Embryonic facial prominence (tissue), 1 donor: ENCODE results near the gene CDV3.
A peak's percentile ranks its signal among the peaks of the same experiment; 100 is the strongest.
"Not testable (repeated sequence)": the region's sequence is repeated elsewhere in the genome, so short reads cannot be mapped to it uniquely, and the experiment has no call there.

Experiments used
- DNase-seq: peaks from one replicate; pipeline ENCODE4 v3.0.0-alpha.2; 2016; ENCODE audit errors: extremely low spot score

CDV3 gene, protein sequence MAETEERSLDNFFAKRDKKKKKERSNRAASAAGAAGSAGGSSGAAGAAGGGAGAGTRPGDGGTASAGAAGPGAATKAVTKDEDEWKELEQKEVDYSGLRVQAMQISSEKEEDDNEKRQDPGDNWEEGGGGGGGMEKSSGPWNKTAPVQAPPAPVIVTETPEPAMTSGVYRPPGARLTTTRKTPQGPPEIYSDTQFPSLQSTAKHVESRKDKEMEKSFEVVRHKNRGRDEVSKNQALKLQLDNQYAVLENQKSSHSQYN

DNA sequence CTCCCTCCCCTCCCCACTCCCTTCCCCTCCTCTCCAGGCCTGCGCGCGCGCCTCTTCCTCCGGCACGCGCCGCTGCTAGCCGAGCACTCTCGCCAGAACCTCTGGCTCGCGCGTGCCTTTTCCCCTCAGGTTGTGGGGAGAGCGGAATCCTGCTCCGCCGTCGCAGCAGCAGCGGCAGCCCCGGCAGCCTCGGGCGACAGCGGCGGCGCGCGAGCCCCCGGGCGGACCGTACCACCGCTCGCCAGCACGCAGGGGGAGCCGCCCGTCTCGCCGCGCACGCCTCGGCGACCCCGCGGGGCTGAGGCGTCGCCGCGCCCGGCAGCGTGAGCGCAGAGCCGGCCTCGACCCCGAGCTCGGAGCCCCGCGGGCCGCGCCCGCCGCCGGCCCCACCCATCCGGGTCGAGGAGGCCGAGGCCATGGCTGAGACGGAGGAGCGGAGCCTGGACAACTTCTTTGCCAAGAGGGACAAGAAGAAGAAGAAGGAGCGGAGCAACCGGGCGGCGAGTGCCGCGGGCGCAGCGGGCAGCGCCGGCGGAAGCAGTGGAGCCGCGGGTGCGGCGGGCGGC lies at the start of gene CDV3:
TSS of gene CDV3 (plus strand) at position 58 of the 566 bp plus-strand sequence. CDS start at position 417, 359 bp downstream.
- no peak for DNase-seq

DNA sequence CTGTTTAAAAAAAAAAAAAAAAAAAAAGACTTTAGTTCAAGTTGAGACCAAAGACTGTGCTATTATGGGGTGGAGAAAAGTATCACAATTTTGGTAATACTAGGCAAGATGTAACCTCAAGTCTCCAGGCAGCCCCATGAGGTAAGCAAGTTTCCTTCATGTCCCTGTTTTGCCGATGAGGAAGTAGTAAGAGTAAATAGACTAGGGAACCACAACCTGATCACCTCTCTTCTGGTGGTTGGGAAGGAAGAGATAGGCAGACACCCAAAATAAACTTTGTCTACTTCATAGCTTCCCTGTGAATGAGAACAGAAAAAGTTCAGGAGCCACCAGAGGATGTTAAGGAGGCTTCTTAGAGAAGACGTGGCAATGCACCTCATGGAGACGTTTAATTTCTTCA lies 49.7 kb upstream of the CDV3 start:
- not testable (repeated sequence) for DNase-seq

DNA sequence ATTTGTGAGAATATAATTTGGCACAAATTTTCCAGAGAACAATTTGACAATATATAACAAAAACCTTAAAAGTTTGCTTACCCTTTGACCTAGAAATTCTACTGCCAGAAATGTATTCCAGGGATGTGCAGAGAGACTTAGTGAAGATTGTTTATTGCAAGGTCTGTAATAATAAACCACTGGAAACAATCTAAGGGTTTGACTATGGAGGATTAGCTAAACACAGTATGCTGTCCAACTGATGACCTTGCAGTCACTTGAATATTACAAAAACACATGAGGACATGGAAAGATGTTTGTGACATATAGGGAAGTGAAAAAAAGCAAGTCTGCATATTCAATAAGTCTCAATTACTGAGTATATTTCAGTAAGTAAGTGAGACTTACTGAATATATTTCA lies 48.1 kb upstream of the CDV3 start:
- no peak for DNase-seq

DNA sequence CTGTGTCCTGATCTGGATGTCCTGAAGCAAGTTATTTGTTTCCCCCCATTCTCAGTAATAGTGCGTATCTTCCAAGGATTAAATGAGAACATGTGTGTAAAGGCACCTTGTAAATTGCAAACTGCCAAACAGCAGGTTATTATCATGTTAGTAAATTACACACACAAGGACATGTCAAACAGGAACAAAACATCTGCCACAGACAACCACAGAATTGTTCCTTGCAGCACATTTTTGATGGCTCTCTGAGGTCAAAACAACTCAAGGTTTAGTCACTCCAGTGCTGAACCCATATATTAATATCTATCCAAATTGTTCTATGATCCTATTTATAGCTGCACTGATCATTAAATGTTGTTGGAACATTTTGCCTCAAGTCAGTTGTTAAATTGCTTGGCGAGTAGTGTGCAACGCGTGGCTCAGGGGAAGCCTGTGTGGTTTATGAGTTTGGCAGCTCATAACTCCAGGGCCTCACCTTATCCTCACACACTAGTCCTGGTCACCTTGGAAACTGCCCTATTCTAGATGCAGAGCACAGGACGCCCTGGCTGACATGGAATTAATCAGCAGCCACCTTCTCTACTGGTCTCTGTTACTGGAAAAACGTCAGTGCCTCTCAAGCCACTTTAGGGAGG lies 46.3 kb upstream of the CDV3 start:
- no peak for DNase-seq

DNA sequence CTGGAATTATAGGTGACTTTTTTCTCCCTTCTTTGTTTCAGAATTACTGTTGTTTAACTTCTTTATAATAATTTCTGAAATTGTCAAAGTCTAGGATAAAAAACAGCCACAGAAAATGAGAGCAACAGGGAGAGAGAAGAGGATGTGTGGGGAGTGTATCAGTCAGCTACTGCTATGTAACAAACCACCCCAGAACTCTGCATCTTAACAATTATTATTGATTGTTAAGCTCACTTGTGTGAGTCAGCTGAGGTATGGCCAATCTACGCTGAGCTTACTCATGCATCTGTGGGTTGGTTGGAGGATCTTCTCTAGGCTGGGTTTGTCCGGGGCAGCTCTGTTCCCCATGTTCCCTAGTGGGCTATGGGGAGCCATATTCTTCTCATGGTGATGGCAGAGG lies 43.7 kb upstream of the CDV3 start:
- no peak for DNase-seq

DNA sequence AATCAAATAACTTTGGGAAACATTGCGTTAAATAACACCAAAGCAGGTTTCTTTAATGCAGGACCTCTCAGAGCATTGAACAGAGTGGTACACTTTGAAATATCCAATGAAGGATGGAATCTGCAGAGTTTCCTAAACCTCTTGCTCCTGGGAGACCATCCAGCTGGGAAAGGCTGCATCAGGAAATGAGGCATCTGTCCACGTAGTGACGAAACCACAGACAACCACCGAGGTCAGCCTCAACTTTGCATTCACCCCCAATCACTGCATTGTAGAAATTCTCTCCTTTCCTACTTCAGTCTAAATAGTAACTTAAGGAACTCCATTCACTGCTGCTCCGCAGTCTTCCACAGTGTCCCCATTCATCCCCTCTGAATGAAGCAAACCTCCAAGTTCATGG lies 41.5 kb upstream of the CDV3 start:
- DNase-seq, result no peak

DNA sequence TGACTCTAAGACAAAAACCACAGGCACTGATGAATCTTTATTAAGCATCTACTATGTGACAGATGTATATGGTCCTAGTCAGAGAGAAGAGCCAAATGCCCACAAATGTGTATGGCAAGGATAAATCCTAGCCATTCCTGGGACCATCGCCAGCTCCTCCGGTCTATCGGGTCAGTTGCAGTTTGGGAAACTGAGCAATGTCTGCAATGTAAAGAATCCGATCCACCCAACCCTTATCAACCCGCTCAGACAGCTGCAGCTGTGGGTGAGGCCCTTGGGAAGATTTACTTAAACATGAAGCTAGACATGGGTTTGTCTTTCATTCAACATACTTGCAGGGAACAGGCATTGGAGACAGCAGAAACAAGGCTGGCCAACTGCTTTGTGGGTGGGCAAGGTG lies 40.5 kb upstream of the CDV3 start:
- no peak for DNase-seq

DNA sequence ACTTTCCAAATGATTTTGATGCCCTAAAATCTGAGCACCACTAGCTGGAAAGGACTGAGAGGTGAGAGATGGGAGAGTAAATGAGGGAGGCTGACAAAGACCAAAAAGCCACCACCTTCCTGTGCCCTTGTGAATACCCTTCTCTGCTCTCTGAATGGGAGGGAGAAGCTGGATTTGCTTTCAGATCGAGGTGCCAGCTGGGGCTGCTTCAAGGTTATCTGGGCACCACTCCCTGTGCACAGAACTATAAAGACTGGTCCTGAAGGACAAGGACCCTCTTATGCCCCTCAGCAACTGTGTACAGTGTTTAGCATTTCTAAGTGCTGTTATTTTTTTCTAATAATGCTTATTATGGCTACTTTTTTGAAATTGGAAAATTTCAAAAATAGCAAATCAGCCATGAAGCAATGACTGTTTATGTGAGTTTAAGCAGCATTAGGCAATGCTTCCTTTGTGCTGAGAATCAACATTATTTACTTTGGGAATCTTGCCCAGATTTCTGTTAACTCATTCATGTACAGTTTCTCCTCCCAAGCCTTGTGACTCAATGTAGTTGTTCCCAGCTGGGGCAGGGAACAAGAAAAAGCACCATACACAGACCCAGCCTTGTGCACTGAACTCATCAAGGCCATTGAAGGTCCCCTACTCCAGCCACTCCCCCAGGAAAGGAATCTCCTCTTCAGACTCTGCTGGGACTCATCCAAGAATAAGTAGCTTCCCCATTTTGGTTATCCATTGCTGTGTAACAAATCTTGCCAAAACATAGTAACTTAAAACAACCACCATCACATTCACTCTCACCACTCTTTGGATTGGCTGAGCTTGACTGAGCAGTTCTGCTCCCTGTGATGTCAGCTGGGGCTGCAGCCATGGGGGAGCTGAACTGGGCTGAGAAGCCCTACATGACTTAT lies 37.3 kb upstream of the CDV3 start:
- peak; percentile 27 for DNase-seq

DNA sequence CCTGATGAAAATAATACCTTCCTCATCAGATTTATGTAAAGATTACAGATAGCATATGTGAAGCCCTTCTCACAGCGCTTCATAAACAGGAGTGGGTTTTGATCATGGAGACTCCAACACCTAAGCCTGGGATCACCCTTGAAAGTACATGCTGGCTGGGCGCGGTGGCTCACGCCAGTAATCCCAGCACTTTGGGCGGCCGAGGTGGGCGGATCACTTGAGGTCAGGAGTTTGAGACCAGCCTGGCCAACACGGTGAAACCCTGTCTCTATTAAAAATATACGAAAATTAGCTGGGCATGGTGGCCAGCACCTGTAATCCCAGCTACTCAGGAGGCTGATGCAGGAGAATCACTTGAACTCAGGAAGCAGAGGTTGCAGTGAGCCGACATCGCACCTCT lies 36.4 kb upstream of the CDV3 start:
- not testable (repeated sequence) for DNase-seq

DNA sequence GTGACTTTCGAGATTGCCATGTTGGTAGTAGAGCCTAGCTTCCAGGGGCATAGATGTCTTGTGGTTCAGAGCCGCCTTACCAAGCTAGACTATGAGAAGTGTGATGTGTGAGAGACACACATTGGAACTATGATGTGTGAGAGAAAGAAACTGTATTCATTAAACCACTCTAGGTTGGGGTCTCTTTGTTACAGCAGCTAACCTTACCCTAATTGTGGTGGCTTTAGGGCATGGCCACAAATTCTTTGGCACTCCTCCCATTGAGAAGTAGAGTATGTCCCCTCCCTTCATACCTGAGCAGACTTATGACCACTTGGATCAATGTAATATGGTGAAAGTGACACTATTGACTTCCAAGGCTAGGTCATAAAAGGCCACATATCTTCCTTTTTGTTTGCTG lies 35.3 kb upstream of the CDV3 start:
- DNase-seq, result no peak

DNA sequence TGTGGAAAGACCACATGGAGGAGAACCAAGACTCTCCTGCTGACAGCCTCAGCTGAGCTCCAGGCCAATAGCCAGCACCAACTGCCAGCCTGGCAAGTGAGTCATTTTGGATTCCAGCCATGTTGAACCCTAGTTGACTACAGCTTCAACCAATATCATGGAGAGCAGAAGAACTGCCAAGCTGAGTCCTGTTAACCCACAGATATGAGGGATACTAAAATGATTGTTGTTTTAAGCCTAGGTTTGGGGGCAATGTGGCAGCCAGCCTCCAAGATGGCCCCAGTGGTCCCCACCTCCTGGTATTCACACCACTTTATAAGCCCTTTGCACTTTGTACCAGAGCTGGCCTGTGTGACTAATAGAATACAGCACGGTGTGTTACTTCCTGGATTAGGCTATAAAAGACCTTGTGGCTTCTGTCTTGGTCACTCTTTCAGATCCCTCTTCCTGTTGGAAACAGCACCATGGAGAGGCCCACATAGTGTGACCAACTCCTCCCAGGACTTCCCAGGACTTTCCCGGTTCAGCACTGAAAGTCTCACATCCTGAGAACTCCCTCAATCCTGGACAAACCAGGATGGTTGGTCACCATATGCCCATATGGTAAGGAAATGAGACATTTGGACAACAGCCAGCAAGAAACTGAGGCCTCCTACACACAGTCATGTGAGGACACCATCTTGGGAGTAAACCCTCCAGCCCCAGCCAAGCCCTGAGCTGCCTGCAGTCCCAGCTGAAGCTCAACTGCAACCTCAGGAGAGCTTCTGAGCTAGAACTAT lies 32.4 kb upstream of the CDV3 start:
- no peak for DNase-seq

DNA sequence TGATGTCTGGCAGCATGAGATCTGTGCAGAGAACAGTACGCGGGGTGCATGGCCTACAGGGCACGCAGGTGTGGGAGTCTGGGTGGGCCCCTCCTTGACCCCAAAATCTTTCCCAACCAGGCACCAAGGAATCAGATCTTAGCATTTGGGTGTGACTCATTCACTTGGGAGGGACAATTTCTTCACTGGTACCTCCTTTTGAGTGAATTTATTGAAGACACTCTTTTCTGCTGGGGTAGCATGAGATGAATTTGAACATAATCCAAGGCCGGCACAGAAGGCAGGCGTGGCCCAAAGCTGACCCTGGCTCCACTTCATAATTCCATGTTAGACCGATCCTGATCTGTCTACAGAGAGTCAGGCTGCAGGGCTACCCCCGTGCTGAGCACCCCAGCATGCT lies 30.6 kb upstream of the CDV3 start:
- no peak for DNase-seq

DNA sequence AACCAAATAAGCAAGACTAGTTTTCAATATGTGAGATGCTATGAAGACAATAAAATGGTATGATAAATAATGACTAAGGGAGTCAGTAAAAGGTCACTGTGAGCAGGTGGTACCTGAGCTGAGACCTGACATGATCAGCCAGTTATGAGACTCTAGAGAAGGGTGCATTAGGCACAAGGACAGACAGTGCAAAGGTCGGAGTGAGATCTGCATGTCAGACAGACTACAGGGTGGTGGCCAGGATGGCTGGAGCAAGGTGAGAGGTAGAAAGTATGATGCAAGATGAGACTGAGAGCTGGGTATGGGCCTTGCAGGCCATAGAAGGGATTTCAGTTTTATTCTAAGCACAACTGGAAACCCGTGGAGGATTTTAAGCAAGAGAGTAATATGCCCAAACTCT lies 28.5 kb upstream of the CDV3 start:
- not testable (repeated sequence) for DNase-seq

DNA sequence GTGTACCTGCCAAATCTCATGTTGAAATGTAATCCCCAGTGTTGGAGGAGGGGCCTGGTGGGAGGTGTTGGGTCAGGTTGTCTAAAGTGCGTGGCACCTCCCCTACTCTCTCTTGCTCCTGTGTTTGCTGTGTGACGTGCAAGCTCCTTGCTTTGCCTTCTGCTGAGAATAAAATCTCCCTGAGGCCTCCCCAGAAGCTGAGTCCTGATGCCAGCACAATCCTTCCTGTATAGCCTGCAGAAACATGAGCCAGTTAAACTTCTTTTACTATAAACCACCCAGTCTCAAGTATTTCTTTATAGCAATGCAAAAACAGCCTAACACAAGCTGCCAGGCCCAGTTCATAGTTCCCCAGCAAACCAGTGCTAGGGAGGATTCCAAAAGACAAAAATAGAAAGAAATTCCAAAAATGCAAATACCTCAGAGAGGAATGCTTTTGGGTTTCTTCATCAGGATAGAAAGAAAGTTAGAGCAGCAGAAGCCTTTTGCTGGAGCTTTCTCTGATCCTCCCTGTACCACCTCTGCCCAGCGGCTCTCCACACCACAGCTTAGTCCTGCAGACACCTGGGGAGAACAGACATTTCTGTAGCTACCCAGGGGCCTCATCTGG lies 25.9 kb upstream of the CDV3 start:
- peak; percentile 9 for DNase-seq

DNA sequence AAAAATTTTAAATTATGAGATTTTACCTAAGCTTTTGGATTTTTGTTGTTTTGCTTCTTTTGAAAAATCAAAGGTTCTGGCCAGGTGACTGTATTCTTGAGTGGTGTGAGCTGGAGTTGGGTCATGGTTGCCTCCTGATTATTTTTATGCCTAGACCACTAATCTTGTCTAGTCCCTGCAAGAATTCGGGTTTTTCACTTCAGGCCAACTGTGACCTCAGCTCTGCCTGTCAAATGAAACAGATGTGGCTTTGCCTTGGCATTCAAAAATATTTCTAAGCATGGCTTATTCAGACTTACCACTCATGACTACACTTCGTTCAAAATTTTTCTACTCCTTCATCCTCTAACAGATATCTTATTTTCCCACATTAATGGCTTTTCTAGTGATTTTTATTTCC lies 25.4 kb upstream of the CDV3 start:
- DNase-seq, result no peak

DNA sequence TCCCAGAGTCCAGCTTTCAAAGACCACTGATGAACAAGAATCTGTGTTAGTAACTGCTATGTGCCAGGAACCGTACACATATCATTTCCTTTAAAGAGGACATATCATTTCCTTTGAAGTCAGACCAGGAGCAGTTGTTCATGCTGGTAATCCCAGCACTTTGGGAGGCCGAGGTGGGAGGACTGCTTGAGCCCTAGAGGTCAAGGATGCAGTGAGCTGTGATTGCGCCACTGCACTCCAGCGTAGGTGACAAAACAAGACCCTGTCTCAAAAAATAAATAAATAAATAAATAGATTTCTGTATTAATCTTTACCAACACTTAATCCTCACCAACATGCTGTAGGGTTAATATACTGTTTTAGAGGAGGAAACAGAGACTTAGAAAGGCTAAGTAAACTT lies 23.9 kb upstream of the CDV3 start:
- DNase-seq, result no peak

DNA sequence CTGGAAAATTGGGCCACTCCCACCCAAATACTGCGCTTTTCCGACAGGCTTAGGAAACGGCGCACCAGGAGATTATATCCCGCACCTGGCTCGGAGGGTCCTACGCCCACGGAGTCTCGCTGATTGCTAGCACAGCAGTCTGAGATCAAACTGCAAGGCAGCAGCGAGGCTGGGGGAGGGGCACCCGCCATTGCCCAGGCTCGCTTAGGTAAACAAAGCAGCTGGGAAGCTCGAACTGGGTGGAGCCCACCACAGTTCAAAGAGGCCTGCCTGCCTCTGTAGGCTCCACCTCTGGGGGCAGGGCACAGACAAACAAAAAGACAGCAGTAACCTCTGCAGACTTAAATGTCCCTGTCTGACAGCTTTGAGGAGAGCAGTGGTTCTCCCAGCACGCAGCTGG lies 21.9 kb upstream of the CDV3 start:
- not testable (repeated sequence) for DNase-seq

DNA sequence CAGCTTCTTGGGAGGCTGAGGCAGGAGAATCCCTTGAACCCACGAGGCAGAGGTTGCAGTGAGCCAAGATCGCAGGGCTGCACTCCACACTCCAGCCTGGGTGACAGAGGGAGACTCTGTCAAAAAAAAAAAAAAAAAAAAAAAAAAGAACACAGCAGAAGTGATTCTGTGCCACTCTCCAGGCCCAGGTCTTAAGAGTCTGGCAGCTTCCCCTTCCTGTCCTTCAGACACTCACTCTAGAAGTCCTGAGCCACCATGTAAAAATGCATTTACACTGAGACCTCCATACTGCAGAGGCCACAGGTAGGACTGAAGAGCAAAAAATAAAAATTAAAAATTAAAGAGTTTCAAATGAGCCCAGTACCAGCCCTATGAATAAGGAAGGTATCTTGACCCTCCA lies 11.8 kb upstream of the CDV3 start:
- no peak for DNase-seq

DNA sequence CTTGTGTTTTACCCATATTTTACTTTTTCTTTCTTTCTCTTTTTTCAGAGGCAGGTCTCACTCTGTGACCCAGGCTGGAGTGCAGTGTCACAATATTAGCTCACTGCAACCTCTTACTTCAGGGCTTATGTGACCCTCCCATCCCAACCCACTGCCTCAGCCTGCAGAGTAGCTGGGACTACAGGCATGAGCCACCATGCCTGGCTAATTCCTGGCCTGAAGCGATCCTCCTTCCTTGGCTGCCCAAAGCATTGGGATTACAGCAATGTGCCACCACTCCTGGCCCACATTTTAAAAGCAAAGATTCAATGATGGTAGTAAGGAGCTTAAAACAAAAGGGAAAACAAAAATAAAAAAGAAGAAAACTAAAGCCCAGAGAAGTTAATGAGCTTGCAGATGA lies 11.1 kb upstream of the CDV3 start:
- no peak for DNase-seq

DNA sequence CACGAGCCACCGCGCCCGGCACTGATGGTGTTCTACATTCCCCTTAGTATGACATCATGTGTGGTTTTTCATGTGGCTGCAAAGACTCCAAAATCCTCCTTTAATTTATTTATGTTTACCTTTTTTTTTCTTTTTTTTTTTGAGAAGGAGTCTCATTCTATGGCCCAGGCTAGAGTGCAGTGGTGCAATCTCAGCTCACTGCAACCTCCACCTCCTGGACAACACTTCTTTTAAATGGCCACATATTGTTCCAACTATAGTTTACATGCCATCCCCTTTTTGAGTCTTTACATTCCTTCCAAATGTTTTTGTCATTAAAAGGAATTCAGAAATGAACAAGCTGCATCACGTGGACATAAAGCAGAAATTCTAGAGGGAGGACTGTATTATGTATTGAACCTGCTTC lies 10.3 kb upstream of the CDV3 start:
- DNase-seq, result no peak

DNA sequence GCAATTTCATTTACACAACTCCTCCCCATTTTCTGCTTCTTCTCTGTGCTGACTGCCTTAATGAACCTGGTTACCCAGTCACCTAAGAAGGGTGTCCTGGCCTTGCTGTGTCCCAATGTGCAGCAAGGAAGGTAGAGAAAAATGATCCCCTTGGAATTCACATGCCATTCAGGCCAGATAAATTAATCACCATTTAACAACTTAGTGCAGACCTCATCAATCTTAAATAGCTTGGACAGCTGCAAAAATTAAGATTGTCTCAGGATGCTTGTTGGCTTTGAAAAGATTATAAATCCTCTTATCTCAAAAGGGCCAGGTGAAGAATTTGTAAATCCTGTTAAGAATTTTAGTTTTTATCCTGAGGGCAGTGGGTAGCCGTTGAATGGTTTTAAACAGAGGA lies 9.7 kb upstream of the CDV3 start:
- no peak for DNase-seq
